Keratinocyte (primary cell): ENCODE measurements around the gene MT1E. TPM values are rescaled to one million over a fixed set of nuclear protein-coding genes. Genes with fewer than 3 reads are reported as not detected.

Source experiments
- DNase-seq: peaks from one replicate; pipeline ENCODE4 v3.0.0-alpha.2; 2011; ENCODE audit warnings: low read depth, missing footprints, low spot score
- FAIRE-seq: peaks from 2 replicates; lab custom pipeline; 2011; peaks lifted over from hg19 to GRCh38; lab: Jason Lieb, UNC
- H2AFZ ChIP-seq: 2 replicates; pipeline ENCODE4 v1.6.0; 2012; ENCODE audit warnings: low read length, control low read depth, inconsistent platforms; ENCODE audit not compliant: control insufficient read depth
- H3K27ac ChIP-seq: 2 replicates; pipeline ENCODE4 v1.5.1; 2011; ENCODE audit warnings: low read length; ENCODE audit not compliant: control insufficient read depth, insufficient read depth
- H3K27me3 ChIP-seq: 3 replicates; pipeline ENCODE4 v1.6.0; 2011; ENCODE audit warnings: low read length; ENCODE audit not compliant: control insufficient read depth, insufficient read depth; ENCODE audit errors: extremely low read depth
- H3K36me3 ChIP-seq, 2 experiments: 2 replicates in 1 of 2; 3 replicates in 1 of 2; pipeline ENCODE4 v1.5.1; 2011; ENCODE audit warnings: low read length in 2 of 2, mild to moderate bottlenecking in 1 of 2; ENCODE audit not compliant: control insufficient read depth in 2 of 2, insufficient read depth in 2 of 2; ENCODE audit errors: extremely low read depth in 1 of 2
- H3K4me1 ChIP-seq: 3 replicates; pipeline ENCODE4 v1.5.1; 2011; ENCODE audit warnings: low read length; ENCODE audit not compliant: control insufficient read depth, insufficient read depth; ENCODE audit errors: extremely low read depth
- H3K4me2 ChIP-seq: 3 replicates; pipeline ENCODE4 v1.6.0; 2011; ENCODE audit warnings: low read depth, low read length; ENCODE audit not compliant: control insufficient read depth, insufficient read depth; ENCODE audit errors: extremely low read depth
- H3K4me3 ChIP-seq, 3 experiments: fragments of 200-600 bp in 1 of 3; sonication (generic) in 1 of 3; 2 replicates in 2 of 3; 3 replicates in 1 of 3; pipeline ENCODE4 v1.5.1; 2011 to 2016; ENCODE audit warnings: low read length in 3 of 3, mild to moderate bottlenecking in 3 of 3, control low read depth in 2 of 3, inconsistent platforms in 1 of 3, low read depth in 1 of 3, mixed read lengths in 1 of 3, mixed run types in 1 of 3, moderate library complexity in 1 of 3; ENCODE audit not compliant: control insufficient read depth in 2 of 3, insufficient read depth in 2 of 3; ENCODE audit errors: extremely low read depth in 1 of 3
- H3K79me2 ChIP-seq: 2 replicates; pipeline ENCODE4 v1.6.0; 2012; ENCODE audit warnings: low read length; ENCODE audit not compliant: control insufficient read depth, insufficient read depth
- H3K9ac ChIP-seq: 3 replicates; pipeline ENCODE4 v1.6.0; 2011; ENCODE audit warnings: low read length; ENCODE audit not compliant: control insufficient read depth, insufficient read depth; ENCODE audit errors: extremely low read depth
- H3K9me1 ChIP-seq: 3 replicates; pipeline ENCODE4 v1.6.0; 2011; ENCODE audit warnings: low read length; ENCODE audit not compliant: control insufficient read depth, insufficient read depth; ENCODE audit errors: extremely low read depth
- H3K9me3 ChIP-seq: 2 replicates; pipeline ENCODE4 v1.5.1; 2012; ENCODE audit warnings: low read depth, low read length; ENCODE audit not compliant: control insufficient read depth
- H4K20me1 ChIP-seq: 3 replicates; pipeline ENCODE4 v1.6.0; 2011; ENCODE audit warnings: low read length; ENCODE audit not compliant: control insufficient read depth, insufficient read depth; ENCODE audit errors: extremely low read depth
- EZH2 ChIP-seq: IDR thresholded peaks from one replicate; pipeline ENCODE4 v1.6.1; 2012; ENCODE audit warnings: inconsistent platforms, mild to moderate bottlenecking, low read length, moderate library complexity
- dilution Hi-C: fragments of 300-500 bp; cut with MboI; formaldehyde crosslinking; loops from one replicate; pipeline ENCODE4 v1.7.0; 2020; ENCODE audit warnings: low sequenced_read_pairs; ENCODE audit not compliant: extremely low pct_ligation_motif_present
- polyA plus RNA-seq, 5 experiments: library from polyadenylated mRNA; depleted of rRNA in 3 of 5; stranded (reverse) in 3 of 5; stranded (forward) in 1 of 5; unstranded in 1 of 5; fragments of >200 nt; gene quantifications; 1 replicate in 1 of 5; 2 replicates in 3 of 5; 3 replicates in 1 of 5; pipeline versions ENCODE4 v1.2.1 to v1.2.3, GENCODE V29; 2011 to 2012; ENCODE audit warnings: missing spikeins in 2 of 5, low read depth in 1 of 5, low replicate concordance in 1 of 5
- TF ChIP-seq, protein P1 (sequence below), 3 experiments: IDR thresholded peaks in 1 of 3; conservative IDR thresholded peaks in 1 of 3; optimal IDR thresholded peaks in 1 of 3; 2 replicates in 2 of 3; 3 replicates in 1 of 3; pipeline versions ENCODE3 to v1.5.1; 2011; ENCODE audit warnings: low read length in 3 of 3, mild to moderate bottlenecking in 3 of 3, moderate library complexity in 2 of 3, control low read depth in 1 of 3, inconsistent platforms in 1 of 3; ENCODE audit not compliant: insufficient read depth in 2 of 3; ENCODE audit errors: extremely low read depth in 1 of 3

MT1E gene
- polyA plus RNA-seq, 1 donor (not counting 4 experiments of a cell fraction or from before 2014, with no cell fraction given) = 394 TPM

DNA sequence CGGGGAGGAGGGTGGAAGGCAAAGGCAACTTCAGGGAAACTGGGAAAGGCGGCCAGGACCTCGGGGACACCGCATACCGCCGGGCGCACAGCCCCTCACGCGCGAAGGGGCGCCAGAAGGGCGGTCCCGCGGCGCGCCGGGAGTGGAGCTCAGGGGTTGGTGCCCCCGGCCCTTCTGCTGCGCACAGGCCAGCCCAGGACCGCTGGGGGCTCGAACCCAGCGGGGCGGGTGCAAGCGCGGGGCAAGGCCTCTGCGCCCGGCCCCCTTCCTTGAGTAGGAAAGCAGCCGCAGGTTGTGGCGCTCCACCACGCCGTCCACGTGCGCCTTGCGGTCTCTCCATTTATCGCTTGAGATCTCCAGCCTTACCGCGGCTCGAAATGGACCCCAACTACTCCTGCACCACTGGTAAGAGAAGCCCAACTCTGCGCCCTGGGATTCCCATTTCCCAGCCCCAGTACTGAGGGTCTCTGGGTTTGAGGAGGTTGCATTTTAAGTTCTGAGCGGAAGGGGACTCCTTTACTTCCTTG is 9.9 kb downstream of the MT1E start:
- Histone ChIP-seq H3K27ac (no peak overlapping the region), H3K4me1 (peaks cover 4% of the 10 kb centered on the region), H3K4me2 (no peak overlapping the region), H3K9ac (no peak overlapping the region), H3K9me3 (no peaks in the 10 kb centered on the region), H3K36me3 (no peaks in the 10 kb centered on the region), H3K9me1 (no peaks in the 10 kb centered on the region), H3K4me3 (no peak overlapping the region), H2AFZ (no peak overlapping the region), H3K79me2 (no peaks in the 10 kb centered on the region), H3K27me3 (peaks cover 60% of the 10 kb centered on the region), H4K20me1 (no peaks in the 10 kb centered on the region)
- dilution Hi-C loops = no loop called here
- no peak for DNase-seq
- no peak for FAIRE-seq
- TF ChIP-seq, protein P1, sequence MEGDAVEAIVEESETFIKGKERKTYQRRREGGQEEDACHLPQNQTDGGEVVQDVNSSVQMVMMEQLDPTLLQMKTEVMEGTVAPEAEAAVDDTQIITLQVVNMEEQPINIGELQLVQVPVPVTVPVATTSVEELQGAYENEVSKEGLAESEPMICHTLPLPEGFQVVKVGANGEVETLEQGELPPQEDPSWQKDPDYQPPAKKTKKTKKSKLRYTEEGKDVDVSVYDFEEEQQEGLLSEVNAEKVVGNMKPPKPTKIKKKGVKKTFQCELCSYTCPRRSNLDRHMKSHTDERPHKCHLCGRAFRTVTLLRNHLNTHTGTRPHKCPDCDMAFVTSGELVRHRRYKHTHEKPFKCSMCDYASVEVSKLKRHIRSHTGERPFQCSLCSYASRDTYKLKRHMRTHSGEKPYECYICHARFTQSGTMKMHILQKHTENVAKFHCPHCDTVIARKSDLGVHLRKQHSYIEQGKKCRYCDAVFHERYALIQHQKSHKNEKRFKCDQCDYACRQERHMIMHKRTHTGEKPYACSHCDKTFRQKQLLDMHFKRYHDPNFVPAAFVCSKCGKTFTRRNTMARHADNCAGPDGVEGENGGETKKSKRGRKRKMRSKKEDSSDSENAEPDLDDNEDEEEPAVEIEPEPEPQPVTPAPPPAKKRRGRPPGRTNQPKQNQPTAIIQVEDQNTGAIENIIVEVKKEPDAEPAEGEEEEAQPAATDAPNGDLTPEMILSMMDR (optimal IDR thresholded peaks at IDR 0.05 in 1 of 3, IDR thresholded peaks at IDR 0.05 in 1 of 3, conservative IDR thresholded peaks at IDR 0.05 in 1 of 3; ENCODE audit: extremely low read depth in 1 of 3, insufficient read depth in 2 of 3, low read length in 3 of 3) = no peak
- TF ChIP-seq EZH2 = no peak

DNA sequence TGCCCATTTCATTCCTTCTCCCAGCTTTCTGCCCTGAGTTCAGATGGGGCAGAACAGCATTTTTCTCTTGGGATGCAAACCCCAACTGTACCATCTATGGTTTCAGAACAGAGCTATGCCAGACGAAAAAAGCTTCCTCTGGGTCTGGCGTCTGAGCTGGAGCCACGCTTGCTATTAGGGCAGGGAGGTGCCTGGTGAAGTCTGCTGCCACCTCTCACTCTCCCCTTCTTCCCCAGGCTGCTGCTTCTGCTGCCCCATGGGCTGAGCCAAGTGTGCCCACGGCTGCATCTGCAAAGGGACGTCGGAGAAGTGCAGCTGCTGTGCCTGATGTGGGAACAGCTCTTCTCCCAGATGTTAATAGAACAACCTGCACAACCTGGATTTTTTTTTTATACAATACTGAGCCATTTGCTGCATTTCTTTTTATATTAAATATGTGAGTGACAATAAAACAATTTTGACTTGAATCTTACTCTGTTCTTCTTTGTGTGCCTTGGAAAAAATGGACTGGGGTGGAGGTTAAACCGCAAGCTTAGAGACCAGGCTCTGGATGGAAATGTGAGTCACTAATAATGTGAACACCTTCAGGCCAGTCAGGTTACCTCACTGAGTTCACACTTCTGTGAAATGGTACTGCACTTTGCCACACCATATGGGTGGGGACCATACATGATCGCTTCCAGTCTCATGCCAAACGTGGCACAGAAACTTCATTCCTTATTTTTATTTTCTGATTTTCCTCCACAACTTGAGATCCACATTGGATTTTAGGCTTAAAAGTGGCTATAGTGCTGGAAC is 11.2 kb downstream of the MT1E start:
- dilution Hi-C loops = no loop called here
- H3K9me1 ChIP-seq = no peaks in the 10 kb centered on the region
- DNase-seq = no peak
- no peaks in the 10 kb centered on the region for H3K9me3 ChIP-seq
- H3K79me2 ChIP-seq = no peaks in the 10 kb centered on the region
- peaks cover 4% of the 10 kb centered on the region for H3K4me1 ChIP-seq
- H3K9ac ChIP-seq = no peak overlapping the region
- TF ChIP-seq, protein P1 (optimal IDR thresholded peaks at IDR 0.05 in 1 of 3, IDR thresholded peaks at IDR 0.05 in 1 of 3, conservative IDR thresholded peaks at IDR 0.05 in 1 of 3; ENCODE audit: extremely low read depth in 1 of 3, insufficient read depth in 2 of 3, low read length in 3 of 3) = no peak
- no peak for TF ChIP-seq EZH2
- no peak overlapping the region for H3K27ac ChIP-seq
- peaks cover 59% of the 10 kb centered on the region for H3K27me3 ChIP-seq
- H3K4me2 ChIP-seq = no peak overlapping the region
- H3K4me3 ChIP-seq = no peak overlapping the region
- H2AFZ ChIP-seq = no peak overlapping the region
- H3K36me3 ChIP-seq = no peaks in the 10 kb centered on the region
- H4K20me1 ChIP-seq = no peaks in the 10 kb centered on the region
- FAIRE-seq = no peak
